NCI-H2196 treated with DMSO at 0.1 percent for 48 hours (cell line): Measurements from ENCODE around the gene YEATS2.
"Not testable (repeated sequence)": the region's sequence is repeated elsewhere in the genome, so short reads cannot be mapped to it uniquely, and the experiment has no call there.

Source experiments
- DNase-seq: peaks from one replicate; lab custom pipeline; 2025; ENCODE audit not compliant: unreplicated experiment; lab: John Stamatoyannopoulos, UW

YEATS2 gene

GRCh38 chr3:183697610-183698317, at the start of gene YEATS2:
YEATS2 (plus strand) TSS chr3:183697797; CDS start chr3:183715163, 17,366 bp downstream.
- peak; percentile 67 for DNase-seq

- no peak for DNase-seq
Measured at GRCh38 chr3:183650554-183650953, 47.0 kb upstream of the YEATS2 start.

GRCh38 chr3:183653209-183654064, 44.2 kb upstream of the YEATS2 start:
- DNase-seq, result no peak

- no peak for DNase-seq
Measured at GRCh38 chr3:183654727-183655126, 42.9 kb upstream of the YEATS2 start.

GRCh38 chr3:183662099-183662498, 35.5 kb upstream of the YEATS2 start:
- no peak for DNase-seq

GRCh38 chr3:183664913-183665381, 32.6 kb upstream of the YEATS2 start:
- DNase-seq, result peak; percentile 54

GRCh38 chr3:183680061-183680460, 17.5 kb upstream of the YEATS2 start:
- DNase-seq, result no peak

GRCh38 chr3:183687705-183688104, 9.9 kb upstream of the YEATS2 start:
- DNase-seq, result no peak

- no peak for DNase-seq
Measured at GRCh38 chr3:183688874-183689273, 8.7 kb upstream of the YEATS2 start.

- DNase-seq, result not testable (repeated sequence)
Measured at GRCh38 chr3:183689621-183690020, 8.0 kb upstream of the YEATS2 start.

GRCh38 chr3:183690402-183690995, 7.1 kb upstream of the YEATS2 start:
- no peak for DNase-seq

- DNase-seq, result no peak
Measured at GRCh38 chr3:183692436-183692835, 5.2 kb upstream of the YEATS2 start.

GRCh38 chr3:183695569-183696364, 1.8 kb upstream of the YEATS2 start:
- peak; percentile 17 for DNase-seq

- no peak for DNase-seq
Measured at GRCh38 chr3:183697123-183697609, 431 bp upstream of the YEATS2 start.

- DNase-seq, result no peak
Measured at GRCh38 chr3:183698318-183698751, 738 bp downstream of the YEATS2 start.

GRCh38 chr3:183698756-183699155, 1.2 kb downstream of the YEATS2 start:
- DNase-seq, result no peak

GRCh38 chr3:183699238-183699947, 1.8 kb downstream of the YEATS2 start:
- DNase-seq, result no peak

- no peak for DNase-seq
Measured at GRCh38 chr3:183701744-183702143, 4.1 kb downstream of the YEATS2 start.

- not testable (repeated sequence) for DNase-seq
Measured at GRCh38 chr3:183703892-183704291, 6.3 kb downstream of the YEATS2 start.

GRCh38 chr3:183710231-183710630, 12.6 kb downstream of the YEATS2 start:
- no peak for DNase-seq
